DND-41 (cell line): ENCODE results near the gene HIVEP1.

Experiments used
- ATAC-seq: fragments of 200-7000 bp; cut with Tn5 transposase; 3 replicates; pipeline ENCODE4 v1.9.1; 2021; ENCODE audit warnings: low read depth; ENCODE audit not compliant: insufficient read depth
- DNase-seq: peaks from one replicate; pipeline ENCODE4 v3.0.0-alpha.2; 2020
- H2AFZ ChIP-seq: 2 replicates; pipeline ENCODE4 v1.6.0; 2012; ENCODE audit warnings: low read depth, low read length
- H3K27ac ChIP-seq: 2 replicates; pipeline ENCODE4 v1.5.1; 2012; ENCODE audit warnings: low read length, inconsistent platforms
- H3K27me3 ChIP-seq: fragments of 200-600 bp; sonication (generic); 2 replicates; pipeline ENCODE4 v1.6.0; 2012; ENCODE audit warnings: low read length, mild to moderate bottlenecking, inconsistent platforms; ENCODE audit not compliant: insufficient read depth, poor library complexity
- H3K36me3 ChIP-seq: 2 replicates; pipeline ENCODE4 v1.5.1; 2012; ENCODE audit warnings: low read length, inconsistent platforms; ENCODE audit not compliant: insufficient read depth
- H3K4me1 ChIP-seq: 2 replicates; pipeline ENCODE4 v1.5.1; 2012; ENCODE audit warnings: mild to moderate bottlenecking, low read length; ENCODE audit not compliant: insufficient read depth
- H3K4me2 ChIP-seq: 2 replicates; pipeline ENCODE4 v1.6.0; 2012; ENCODE audit warnings: mild to moderate bottlenecking, moderate library complexity, low read length, inconsistent platforms; ENCODE audit not compliant: insufficient read depth
- H3K4me3 ChIP-seq, 2 experiments: fragments of 200-600 bp in 1 of 2; shearing (Covaris generic) in 1 of 2; 2 replicates each; pipeline ENCODE4 v1.5.1; 2012 to 2016; ENCODE audit warnings: inconsistent platforms in 2 of 2, low read length in 2 of 2, mild to moderate bottlenecking in 2 of 2, low read depth in 1 of 2, moderate library complexity in 1 of 2
- H3K79me2 ChIP-seq: 2 replicates; pipeline ENCODE4 v1.6.0; 2012; ENCODE audit warnings: low read length, inconsistent platforms; ENCODE audit not compliant: insufficient read depth
- H3K9ac ChIP-seq: 2 replicates; pipeline ENCODE4 v1.6.0; 2012; ENCODE audit warnings: low read depth, mild to moderate bottlenecking, inconsistent platforms, low read length, moderate library complexity
- H3K9me3 ChIP-seq: 2 replicates; pipeline ENCODE4 v1.5.1; 2012; ENCODE audit warnings: low read length, moderate library complexity, mild to moderate bottlenecking, inconsistent platforms; ENCODE audit not compliant: insufficient read depth, severe bottlenecking
- H4K20me1 ChIP-seq: 2 replicates; pipeline ENCODE4 v1.6.0; 2012; ENCODE audit warnings: low read length; ENCODE audit not compliant: insufficient read depth
- EZH2 ChIP-seq: IDR thresholded peaks from 3 replicates; pipeline ENCODE4 v1.6.1; 2012; ENCODE audit warnings: borderline replicate concordance, low read depth, mild to moderate bottlenecking, moderate library complexity, low read length, inconsistent platforms; ENCODE audit not compliant: severe bottlenecking
- TF ChIP-seq, protein P1 (sequence below): IDR thresholded peaks from 2 replicates; pipeline ENCODE4 v1.5.1; 2012; ENCODE audit warnings: borderline replicate concordance, low read length, moderate library complexity, mild to moderate bottlenecking; ENCODE audit not compliant: poor library complexity, severe bottlenecking; ENCODE audit errors: extremely low read depth

HIVEP1 gene

DNA sequence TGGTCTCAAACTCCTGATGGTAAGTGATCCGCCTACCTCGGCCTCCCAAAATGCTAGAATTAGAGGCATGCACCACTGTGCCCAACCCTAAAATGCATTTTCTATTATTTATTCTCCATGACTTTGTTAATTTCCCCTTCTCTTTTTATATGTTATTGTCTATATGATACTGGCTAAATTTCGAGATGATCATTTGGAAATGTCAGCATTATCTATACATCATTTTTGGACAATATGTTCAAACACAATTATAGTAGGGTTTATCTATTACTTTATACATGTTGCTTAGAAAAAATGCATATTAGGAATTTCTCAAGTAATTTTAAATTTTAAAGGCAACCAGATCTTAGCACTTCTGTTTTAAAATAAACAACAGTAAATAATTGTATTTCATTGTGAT is 34.4 kb upstream of the HIVEP1 start:
- no peaks in the 10 kb centered on the region for H3K9me3 ChIP-seq
- no peaks in the 10 kb centered on the region for H4K20me1 ChIP-seq
- no peak overlapping the region for H3K9ac ChIP-seq
- no peak overlapping the region for H3K4me2 ChIP-seq
- H3K36me3 ChIP-seq: no peaks in the 10 kb centered on the region
- H2AFZ ChIP-seq: no peak overlapping the region
- DNase-seq: no peak
- no peak overlapping the region for H3K27ac ChIP-seq
- TF ChIP-seq, protein P1, sequence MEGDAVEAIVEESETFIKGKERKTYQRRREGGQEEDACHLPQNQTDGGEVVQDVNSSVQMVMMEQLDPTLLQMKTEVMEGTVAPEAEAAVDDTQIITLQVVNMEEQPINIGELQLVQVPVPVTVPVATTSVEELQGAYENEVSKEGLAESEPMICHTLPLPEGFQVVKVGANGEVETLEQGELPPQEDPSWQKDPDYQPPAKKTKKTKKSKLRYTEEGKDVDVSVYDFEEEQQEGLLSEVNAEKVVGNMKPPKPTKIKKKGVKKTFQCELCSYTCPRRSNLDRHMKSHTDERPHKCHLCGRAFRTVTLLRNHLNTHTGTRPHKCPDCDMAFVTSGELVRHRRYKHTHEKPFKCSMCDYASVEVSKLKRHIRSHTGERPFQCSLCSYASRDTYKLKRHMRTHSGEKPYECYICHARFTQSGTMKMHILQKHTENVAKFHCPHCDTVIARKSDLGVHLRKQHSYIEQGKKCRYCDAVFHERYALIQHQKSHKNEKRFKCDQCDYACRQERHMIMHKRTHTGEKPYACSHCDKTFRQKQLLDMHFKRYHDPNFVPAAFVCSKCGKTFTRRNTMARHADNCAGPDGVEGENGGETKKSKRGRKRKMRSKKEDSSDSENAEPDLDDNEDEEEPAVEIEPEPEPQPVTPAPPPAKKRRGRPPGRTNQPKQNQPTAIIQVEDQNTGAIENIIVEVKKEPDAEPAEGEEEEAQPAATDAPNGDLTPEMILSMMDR: no peak
- TF ChIP-seq EZH2: no peak
- H3K79me2 ChIP-seq: no peaks in the 10 kb centered on the region
- no peaks in the 10 kb centered on the region for H3K4me1 ChIP-seq
- no peaks in the 10 kb centered on the region for H3K27me3 ChIP-seq
- no peak overlapping the region for H3K4me3 ChIP-seq
- no peak for ATAC-seq

DNA sequence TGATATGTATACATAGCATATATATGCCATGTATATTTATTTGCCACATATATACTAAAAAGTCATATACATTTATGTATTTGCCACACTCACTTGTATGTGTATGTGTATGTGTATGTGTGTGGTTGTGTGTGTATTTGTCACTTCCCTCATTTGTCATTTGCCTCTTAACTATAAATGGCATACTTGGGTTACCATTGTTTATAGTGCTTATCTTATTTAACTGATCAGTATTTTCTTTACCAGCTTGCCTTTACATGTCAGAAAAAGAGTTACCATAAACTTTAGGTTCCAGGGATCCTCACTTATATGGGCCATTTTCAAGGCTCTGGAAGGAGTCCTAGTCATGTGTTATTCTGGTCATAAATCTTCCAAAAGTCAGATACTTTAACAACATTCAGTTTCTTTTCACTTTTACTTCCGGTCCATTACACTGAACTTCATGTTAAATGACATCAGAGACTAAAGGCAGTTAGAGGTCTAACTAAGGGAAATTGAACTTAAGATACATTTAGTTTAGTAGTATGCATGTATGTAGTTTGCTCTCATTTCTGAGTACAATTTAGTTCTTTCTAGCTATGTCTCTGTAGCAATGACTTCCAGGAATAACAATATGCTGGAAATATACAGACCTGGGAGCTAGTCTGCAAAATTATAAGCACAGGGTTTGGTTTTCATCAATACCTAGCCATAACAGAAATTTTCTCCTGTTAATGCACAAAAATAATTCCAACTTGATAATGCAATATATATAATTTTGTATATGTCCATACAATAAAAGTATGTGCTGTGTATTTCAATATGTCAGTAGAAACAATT is 33.7 kb upstream of the HIVEP1 start:
- Histone ChIP-seq H3K36me3 (no peaks in the 10 kb centered on the region), H4K20me1 (no peaks in the 10 kb centered on the region), H3K27me3 (no peaks in the 10 kb centered on the region), H3K79me2 (no peaks in the 10 kb centered on the region), H3K4me2 (no peak overlapping the region), H3K9ac (no peak overlapping the region), H3K9me3 (no peaks in the 10 kb centered on the region), H3K4me1 (no peaks in the 10 kb centered on the region), H2AFZ (no peak overlapping the region), H3K4me3 (no peak overlapping the region), H3K27ac (no peak overlapping the region)
- no peak for ATAC-seq
- TF ChIP-seq EZH2: no peak
- TF ChIP-seq, protein P1: no peak
- no peak for DNase-seq

DNA sequence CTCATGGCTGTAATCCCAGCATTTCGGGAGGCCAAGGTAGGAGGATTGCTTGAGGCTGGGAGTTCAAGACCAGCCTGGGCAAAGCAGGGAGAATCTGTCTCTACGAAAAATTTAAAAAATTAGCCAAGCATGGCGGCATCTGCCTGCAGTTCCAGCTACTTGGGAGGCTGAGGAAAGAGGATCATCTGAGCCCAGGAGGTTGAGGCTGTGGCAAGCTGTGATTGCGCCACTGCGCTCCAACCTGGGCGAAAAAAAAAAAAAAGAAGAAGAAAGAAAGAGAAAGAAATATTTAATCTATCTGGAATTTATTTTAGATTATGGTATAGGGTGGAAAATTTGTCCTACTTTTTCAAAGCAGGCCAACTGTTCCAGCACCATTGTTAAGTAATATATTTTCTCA is 32.2 kb upstream of the HIVEP1 start:
- no peak overlapping the region for H3K4me3 ChIP-seq
- H3K36me3 ChIP-seq: no peaks in the 10 kb centered on the region

More for the DNA sequence above, 32.2 kb upstream of the HIVEP1 start:
- no peak for TF ChIP-seq EZH2
- TF ChIP-seq, protein P1: no peak
- H3K27me3 ChIP-seq: no peaks in the 10 kb centered on the region
- no peak overlapping the region for H2AFZ ChIP-seq
- no peak overlapping the region for H3K27ac ChIP-seq
- ATAC-seq: no peak
- no peak for DNase-seq
- H4K20me1 ChIP-seq: no peaks in the 10 kb centered on the region
- no peaks in the 10 kb centered on the region for H3K9me3 ChIP-seq
- no peak overlapping the region for H3K9ac ChIP-seq
- no peaks in the 10 kb centered on the region for H3K4me1 ChIP-seq
- H3K4me2 ChIP-seq: no peak overlapping the region
- no peaks in the 10 kb centered on the region for H3K79me2 ChIP-seq
